Natural killer cell (primary cell): ENCODE measurements around the gene ATG2A. TPM values are rescaled to one million over a fixed set of nuclear protein-coding genes. Genes with fewer than 3 reads are reported as not detected.

Experiments
- ATAC-seq, 3 donors: fragments of 150-1000 bp in 2 of 3; fragments of 200-7000 bp in 1 of 3; cut with Tn5 transposase; 1 replicate in 1 of 3; 2 replicates in 2 of 3; pipeline ENCODE4 v1.10.0; 2021; ENCODE audit warnings: mild to moderate bottlenecking in 2 of 3, moderate library complexity in 2 of 3
- DNase-seq, 2 donors: peaks; one replicate each; pipeline versions ENCODE4 v3.0.0 to v3.0.0-alpha.2; 2013 to 2021; ENCODE audit warnings: mixed read lengths in 1 of 2
- H3K27ac ChIP-seq: one replicate; pipeline ENCODE4 v1.5.1; 2013; ENCODE audit warnings: mild to moderate bottlenecking, low read length
- H3K27me3 ChIP-seq: one replicate; pipeline ENCODE4 v1.6.1; 2013; ENCODE audit warnings: low read length; ENCODE audit not compliant: control insufficient read depth, insufficient read depth
- H3K36me3 ChIP-seq: one replicate; pipeline ENCODE4 v1.6.1; 2013; ENCODE audit warnings: low read length; ENCODE audit not compliant: control insufficient read depth, insufficient read depth
- H3K4me1 ChIP-seq: one replicate; pipeline ENCODE4 v1.6.1; 2013; ENCODE audit warnings: low read length; ENCODE audit not compliant: control insufficient read depth, insufficient read depth
- H3K4me3 ChIP-seq: one replicate; pipeline ENCODE4 v1.5.1; 2013; ENCODE audit warnings: low read length
- H3K9me3 ChIP-seq: one replicate; pipeline ENCODE4 v1.6.1; 2013; ENCODE audit warnings: low read length; ENCODE audit not compliant: control insufficient read depth, insufficient read depth
- H3K27ac Mint-ChIP-seq, 2 donors: one replicate each; pipeline ENCODE4 v1.8.0; 2022; ENCODE audit warnings: mild to moderate bottlenecking in 2 of 2, mixed read lengths in 2 of 2, moderate library complexity in 1 of 2
- H3K27me3 Mint-ChIP-seq, 2 donors: one replicate each; pipeline ENCODE4 v1.8.0; 2022; ENCODE audit warnings: low read depth in 2 of 2, mixed read lengths in 2 of 2
- H3K36me3 Mint-ChIP-seq: one replicate; pipeline ENCODE4 v1.8.0; 2022; ENCODE audit warnings: mixed read lengths
- H3K4me1 Mint-ChIP-seq, 2 donors: one replicate each; pipeline ENCODE4 v1.8.0; 2022; ENCODE audit warnings: mixed read lengths in 2 of 2
- H3K4me3 Mint-ChIP-seq: one replicate; pipeline ENCODE4 v1.8.0; 2022; ENCODE audit warnings: mild to moderate bottlenecking, moderate library complexity, mixed read lengths
- H3K9me3 Mint-ChIP-seq, 2 donors: one replicate each; pipeline ENCODE4 v1.8.0; 2022; ENCODE audit warnings: mixed read lengths in 2 of 2
- WGBS: methylation state at CpG from one replicate; pipeline ENCODE4 v1.1.7; 2013; ENCODE audit warnings: missing lambda C conversion rate; ENCODE audit not compliant: insufficient coverage; 5-methylcytosine and 5-hydroxymethylcytosine counted together
- intact Hi-C: fragments of 100-400 bp; cut with micrococcal nuclease; formaldehyde crosslinking; loops from one replicate; pipeline ENCODE4 v1.14.2; 2022
- total RNA-seq, 4 donors: library from RNA; stranded (reverse); fragments of 120-200 nt in 1 of 4; gene quantifications; one replicate each; pipeline versions ENCODE4 v1.2.3 to v1.2.4, GENCODE V29; 2013 to 2022
- TF ChIP-seq, protein P1 (sequence below): fragments of 200-600 bp; IDR thresholded peaks from one replicate; pipeline ENCODE4 v1.8.0; 2022; ENCODE audit warnings: antibody characterized with exemption

ATG2A gene
- total RNA-seq, 3 donors from 2014 or later (not counting 1 experiment from before 2014, with no cell fraction given), result 165 to 321 (median 259) TPM

DNA sequence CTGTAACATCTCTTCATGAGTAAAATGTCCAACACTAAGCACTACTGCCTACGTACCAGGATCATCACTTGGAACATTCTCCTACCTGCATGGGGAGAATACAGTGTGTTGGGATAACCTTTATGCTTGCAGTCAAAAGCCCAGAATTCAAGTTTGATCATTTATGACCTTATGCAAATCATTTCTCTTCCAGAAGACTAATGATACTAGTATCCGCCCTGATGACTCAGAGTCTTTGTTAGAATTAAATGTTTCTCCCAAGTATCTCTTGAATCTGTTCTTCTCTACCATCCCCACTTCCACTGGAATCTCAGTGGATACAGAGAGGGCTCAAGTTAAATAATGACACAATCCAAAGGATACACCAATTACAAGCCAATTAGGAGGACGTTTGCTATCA lies 42.5 kb upstream of the ATG2A start:
- H3K9me3 ChIP-seq, result no peaks in the 10 kb centered on the region
- Mint-ChIP-seq H3K4me3 (no peak overlapping the region), H3K27ac (no peak overlapping the region), H3K9me3 (no peaks in the 10 kb centered on the region), H3K36me3 (no peaks in the 10 kb centered on the region), H3K4me1 (no peaks in the 10 kb centered on the region), H3K27me3 (peaks cover 0 to 3% of the 10 kb centered on the region in 2 donors)
- no peaks in the 10 kb centered on the region for H3K4me1 ChIP-seq
- intact Hi-C loops, result no loop called here
- no peak overlapping the region for H3K4me3 ChIP-seq
- whole genome bisulfite sequencing, result 68% methylated on average over 2 of the region's 3 CpGs
- peaks cover 3% of the 10 kb centered on the region for H3K27me3 ChIP-seq
- TF ChIP-seq, protein P1, sequence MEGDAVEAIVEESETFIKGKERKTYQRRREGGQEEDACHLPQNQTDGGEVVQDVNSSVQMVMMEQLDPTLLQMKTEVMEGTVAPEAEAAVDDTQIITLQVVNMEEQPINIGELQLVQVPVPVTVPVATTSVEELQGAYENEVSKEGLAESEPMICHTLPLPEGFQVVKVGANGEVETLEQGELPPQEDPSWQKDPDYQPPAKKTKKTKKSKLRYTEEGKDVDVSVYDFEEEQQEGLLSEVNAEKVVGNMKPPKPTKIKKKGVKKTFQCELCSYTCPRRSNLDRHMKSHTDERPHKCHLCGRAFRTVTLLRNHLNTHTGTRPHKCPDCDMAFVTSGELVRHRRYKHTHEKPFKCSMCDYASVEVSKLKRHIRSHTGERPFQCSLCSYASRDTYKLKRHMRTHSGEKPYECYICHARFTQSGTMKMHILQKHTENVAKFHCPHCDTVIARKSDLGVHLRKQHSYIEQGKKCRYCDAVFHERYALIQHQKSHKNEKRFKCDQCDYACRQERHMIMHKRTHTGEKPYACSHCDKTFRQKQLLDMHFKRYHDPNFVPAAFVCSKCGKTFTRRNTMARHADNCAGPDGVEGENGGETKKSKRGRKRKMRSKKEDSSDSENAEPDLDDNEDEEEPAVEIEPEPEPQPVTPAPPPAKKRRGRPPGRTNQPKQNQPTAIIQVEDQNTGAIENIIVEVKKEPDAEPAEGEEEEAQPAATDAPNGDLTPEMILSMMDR, result no peak
- H3K36me3 ChIP-seq, result no peaks in the 10 kb centered on the region
- ATAC-seq (no peak), DNase-seq (no peak)
- H3K27ac ChIP-seq, result no peak overlapping the region

DNA sequence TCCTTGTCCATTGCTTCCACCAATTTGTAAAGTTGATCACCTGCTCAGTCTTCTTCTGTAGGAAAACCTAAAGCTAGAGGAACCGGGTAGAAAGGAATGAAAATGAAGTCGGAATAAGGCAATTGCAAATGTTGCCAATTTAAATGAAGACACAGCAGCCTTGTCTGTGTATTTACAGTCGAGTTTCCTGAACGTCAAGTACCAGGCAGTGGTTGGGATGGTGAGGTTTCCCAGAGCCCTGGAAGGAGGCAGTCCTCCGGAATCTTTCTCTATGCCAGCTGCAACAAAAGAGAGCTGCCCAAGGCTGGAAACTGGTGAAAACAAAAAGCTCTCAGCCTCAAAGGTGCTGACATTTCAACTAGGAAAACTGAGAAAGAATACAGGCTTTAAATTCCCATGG lies 37.2 kb upstream of the ATG2A start:
- WGBS, result 70% methylated on average over 5 of the region's 5 CpGs
- intact Hi-C loops, result no loop called here

DNA sequence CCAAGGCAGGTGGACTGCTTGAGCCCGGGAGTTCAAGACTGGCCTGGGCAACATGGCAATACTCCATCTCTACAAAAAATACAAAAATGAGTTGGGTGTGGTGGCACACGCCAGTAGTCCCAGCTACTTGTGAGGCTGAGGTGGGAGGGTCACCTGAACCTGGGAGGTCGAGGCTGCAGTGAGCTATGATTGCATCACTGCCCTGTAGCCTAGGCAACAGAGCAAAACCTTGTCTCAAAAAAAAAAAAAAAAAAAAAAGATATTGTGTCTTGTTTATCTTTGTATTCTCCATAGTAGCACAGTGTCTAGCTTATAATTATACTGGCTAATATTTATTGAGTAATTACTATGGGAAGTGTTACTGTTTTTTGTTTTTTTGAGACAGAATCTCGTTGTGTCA lies 34.5 kb upstream of the ATG2A start:
- H3K27me3 ChIP-seq, result peaks cover 3% of the 10 kb centered on the region
- no peak overlapping the region for H3K4me3 ChIP-seq
- no peaks in the 10 kb centered on the region for H3K9me3 ChIP-seq
- Mint-ChIP-seq H3K27me3 (peaks cover 14 to 15% of the 10 kb centered on the region in 2 donors), H3K4me1 (no peaks in the 10 kb centered on the region), H3K36me3 (no peaks in the 10 kb centered on the region), H3K9me3 (no peaks in the 10 kb centered on the region), H3K4me3 (no peak overlapping the region), H3K27ac (no peak overlapping the region)
- ATAC-seq (no peak), DNase-seq (no peak)
- intact Hi-C loops, result no loop called here
- TF ChIP-seq, protein P1, result no peak
- no peaks in the 10 kb centered on the region for H3K4me1 ChIP-seq
- no peaks in the 10 kb centered on the region for H3K36me3 ChIP-seq
- WGBS, result 82% methylated on average over 4 of the region's 4 CpGs
- H3K27ac ChIP-seq, result no peak overlapping the region

More for the DNA sequence above, 37.2 kb upstream of the ATG2A start:
- Histone ChIP-seq H3K9me3 (no peaks in the 10 kb centered on the region), H3K27ac (no peak overlapping the region), H3K4me1 (no peaks in the 10 kb centered on the region), H3K4me3 (no peak overlapping the region), H3K27me3 (peaks cover 3% of the 10 kb centered on the region), H3K36me3 (no peaks in the 10 kb centered on the region)
- no peak overlapping the region for H3K27ac Mint-ChIP-seq
- H3K27me3 Mint-ChIP-seq, result peaks cover 10 to 15% of the 10 kb centered on the region in 2 donors
- no peak for DNase-seq
- no peaks in the 10 kb centered on the region for H3K4me1 Mint-ChIP-seq
- no peak overlapping the region for H3K4me3 Mint-ChIP-seq
- no peak for ATAC-seq
- H3K9me3 Mint-ChIP-seq, result no peaks in the 10 kb centered on the region
- TF ChIP-seq, protein P1, result no peak
- H3K36me3 Mint-ChIP-seq, result no peaks in the 10 kb centered on the region

DNA sequence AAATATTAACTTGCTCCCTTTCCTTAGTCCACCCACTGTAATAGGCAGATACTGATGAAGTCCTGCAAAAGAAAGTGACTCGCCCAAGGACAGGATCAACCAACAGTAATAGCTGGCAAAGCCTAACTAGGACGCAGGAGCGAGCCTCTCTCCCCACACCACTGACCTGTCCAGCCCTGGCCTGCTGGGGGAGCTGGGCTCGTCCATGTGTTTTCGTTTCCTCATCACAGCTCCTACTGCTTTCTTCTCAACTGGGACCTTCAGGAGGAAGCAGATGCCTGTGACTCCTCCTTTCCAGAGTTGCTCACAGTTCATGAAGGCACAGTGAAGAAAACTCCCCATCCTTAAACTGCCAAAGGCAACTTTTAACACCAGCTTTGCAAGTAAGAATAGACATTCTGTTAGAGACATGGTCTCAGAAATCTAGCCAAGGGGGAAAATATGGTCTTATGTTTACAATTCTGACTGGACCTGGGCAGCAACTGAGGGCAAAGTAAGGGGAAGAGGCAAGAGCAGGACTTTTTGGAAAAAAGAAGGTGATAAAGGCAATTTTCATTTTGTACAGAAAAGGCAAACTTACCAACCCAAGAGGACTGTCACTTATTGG lies 30.3 kb upstream of the ATG2A start:
- Histone ChIP-seq H3K4me1 (no peaks in the 10 kb centered on the region), H3K27me3 (no peaks in the 10 kb centered on the region), H3K9me3 (no peaks in the 10 kb centered on the region), H3K4me3 (no peak overlapping the region), H3K36me3 (no peaks in the 10 kb centered on the region), H3K27ac (no peak overlapping the region)
- TF ChIP-seq, protein P1, result no peak
- Mint-ChIP-seq H3K4me3 (no peak overlapping the region), H3K27me3 (peaks cover 22 to 30% of the 10 kb centered on the region in 2 donors), H3K4me1 (no peaks in the 10 kb centered on the region), H3K36me3 (no peaks in the 10 kb centered on the region), H3K27ac (no peak overlapping the region), H3K9me3 (no peaks in the 10 kb centered on the region)
- intact Hi-C loops, result no loop called here
- 81% methylated on average over 5 of the region's 5 CpGs for WGBS
- ATAC-seq, result no peak
- no peak for DNase-seq
